ENCODE measurements around the gene GABRR2. TPM values are rescaled to one million over a fixed set of nuclear protein-coding genes. Genes with fewer than 3 reads are reported as not detected.

GABRR2 gene
- total RNA-seq, 1 donor from 2014 or later, result 1.8 TPM

DNA sequence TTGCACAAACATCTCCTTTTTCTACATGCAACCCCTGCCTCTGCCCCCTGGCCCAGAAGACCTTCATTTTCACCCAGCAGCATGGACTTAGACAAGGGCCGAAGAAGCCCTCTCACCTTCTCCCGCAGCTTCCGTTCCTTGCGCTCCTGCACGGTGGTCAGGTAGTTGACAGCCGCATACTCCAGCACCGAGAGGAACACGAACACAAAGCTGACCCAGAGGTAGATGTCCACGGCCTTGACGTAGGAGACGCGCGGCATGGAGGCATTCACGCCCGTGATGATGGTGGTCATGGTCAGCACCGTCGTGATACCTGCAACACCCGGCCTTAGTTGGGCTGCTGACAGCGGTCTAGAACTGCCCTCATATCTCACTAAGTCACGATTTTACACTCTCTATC, 50.8 kb downstream of the GABRR2 start:
- POLR2A ChIA-PET, result no interaction called here
- Mint-ChIP-seq H3K27me3 (no peaks in the 10 kb centered on the region), H3K36me3 (ENCODE audit: low read depth) (no peaks in the 10 kb centered on the region), H3K27ac (no peak overlapping the region), H3K9me3 (no peaks in the 10 kb centered on the region), H3K4me1 (peaks cover 14% of the 10 kb centered on the region), H3K4me3 (no peak overlapping the region)
- CTCF ChIA-PET, result no interaction called here
- ATAC-seq (ENCODE audit: low read depth), result no peak
- intact Hi-C loops (cut with micrococcal nuclease), result no loop called here
- no peak for DNase-seq
- TF ChIP-seq, protein P1, sequence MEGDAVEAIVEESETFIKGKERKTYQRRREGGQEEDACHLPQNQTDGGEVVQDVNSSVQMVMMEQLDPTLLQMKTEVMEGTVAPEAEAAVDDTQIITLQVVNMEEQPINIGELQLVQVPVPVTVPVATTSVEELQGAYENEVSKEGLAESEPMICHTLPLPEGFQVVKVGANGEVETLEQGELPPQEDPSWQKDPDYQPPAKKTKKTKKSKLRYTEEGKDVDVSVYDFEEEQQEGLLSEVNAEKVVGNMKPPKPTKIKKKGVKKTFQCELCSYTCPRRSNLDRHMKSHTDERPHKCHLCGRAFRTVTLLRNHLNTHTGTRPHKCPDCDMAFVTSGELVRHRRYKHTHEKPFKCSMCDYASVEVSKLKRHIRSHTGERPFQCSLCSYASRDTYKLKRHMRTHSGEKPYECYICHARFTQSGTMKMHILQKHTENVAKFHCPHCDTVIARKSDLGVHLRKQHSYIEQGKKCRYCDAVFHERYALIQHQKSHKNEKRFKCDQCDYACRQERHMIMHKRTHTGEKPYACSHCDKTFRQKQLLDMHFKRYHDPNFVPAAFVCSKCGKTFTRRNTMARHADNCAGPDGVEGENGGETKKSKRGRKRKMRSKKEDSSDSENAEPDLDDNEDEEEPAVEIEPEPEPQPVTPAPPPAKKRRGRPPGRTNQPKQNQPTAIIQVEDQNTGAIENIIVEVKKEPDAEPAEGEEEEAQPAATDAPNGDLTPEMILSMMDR (IDR thresholded peaks at IDR 0.05), result no peak

DNA sequence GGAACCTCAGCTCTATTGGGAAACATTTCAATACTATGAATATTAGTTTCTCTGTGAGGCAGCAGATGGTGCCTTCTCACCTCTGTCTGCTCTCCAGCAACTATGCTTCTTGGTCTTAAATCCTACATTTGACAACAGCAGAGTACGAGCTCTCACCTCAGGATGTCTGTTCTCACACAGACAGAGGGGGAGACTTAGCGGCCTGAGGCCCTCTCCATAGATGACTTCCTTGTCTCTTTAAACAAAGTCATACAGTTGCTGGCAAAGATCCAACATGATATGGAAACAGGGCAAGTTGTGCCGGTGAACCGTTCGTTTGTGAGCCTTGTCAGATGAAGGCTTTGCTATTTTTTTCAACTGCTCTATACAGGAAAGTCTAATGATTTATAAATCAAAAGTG, 54.3 kb downstream of the GABRR2 start:
- no peaks in the 10 kb centered on the region for H3K36me3 Mint-ChIP-seq (ENCODE audit: low read depth)

GRCh38 chr6:89260310-89260709, 54.8 kb downstream of the GABRR2 start:
- Mint-ChIP-seq H3K9me3 (no peaks in the 10 kb centered on the region), H3K4me3 (no peak overlapping the region), H3K27me3 (no peaks in the 10 kb centered on the region), H3K4me1 (peaks cover 20% of the 10 kb centered on the region), H3K27ac (no peak overlapping the region), H3K36me3 (ENCODE audit: low read depth) (no peaks in the 10 kb centered on the region)
- TF ChIP-seq, protein P1 (IDR thresholded peaks at IDR 0.05), result no peak
- ATAC-seq (ENCODE audit: low read depth), result no peak
- POLR2A ChIA-PET, result interaction anchor here (0.7 kb wide), 1 partner anchor 882 kb away, joined by 6 read pairs; no protein-coding TSS in a partner anchor
- CTCF ChIA-PET, result interaction anchor here (1.2 kb wide), 1 partner anchor 11 kb away, joined by 3 read pairs; no protein-coding TSS in a partner anchor
- intact Hi-C loops (cut with micrococcal nuclease), result no loop called here
- DNase-seq, result no peak

More for the DNA sequence above, 54.3 kb downstream of the GABRR2 start:
- Mint-ChIP-seq H3K4me1 (peaks cover 20% of the 10 kb centered on the region), H3K27me3 (no peaks in the 10 kb centered on the region), H3K27ac (no peak overlapping the region), H3K4me3 (no peak overlapping the region), H3K9me3 (no peaks in the 10 kb centered on the region)
- ATAC-seq (ENCODE audit: low read depth), result no peak
- no peak for DNase-seq
- intact Hi-C loops (cut with micrococcal nuclease), result no loop called here
- TF ChIP-seq, protein P1 (IDR thresholded peaks at IDR 0.05), result no peak
- CTCF ChIA-PET, result interaction anchor here (1.2 kb wide), 1 partner anchor 10 kb away, joined by 3 read pairs; no protein-coding TSS in a partner anchor
- POLR2A ChIA-PET, result no interaction called here

- intact Hi-C loops (cut with micrococcal nuclease), result no loop called here
- no peak overlapping the region for H3K27ac Mint-ChIP-seq
- ATAC-seq (ENCODE audit: low read depth) (no peak), DNase-seq (no peak)
- ChIA-PET CTCF (no interaction called here), POLR2A (no interaction called here)
- no peak overlapping the region for H3K4me3 Mint-ChIP-seq
- H3K4me1 Mint-ChIP-seq, result peaks cover 20% of the 10 kb centered on the region
- no peaks in the 10 kb centered on the region for H3K27me3 Mint-ChIP-seq
- H3K36me3 Mint-ChIP-seq (ENCODE audit: low read depth), result no peaks in the 10 kb centered on the region
- H3K9me3 Mint-ChIP-seq, result no peaks in the 10 kb centered on the region
- TF ChIP-seq, protein P1 (IDR thresholded peaks at IDR 0.05), result no peak
Observed at GRCh38 chr6:89258912-89259311, 56.2 kb downstream of the GABRR2 start.

GRCh38 chr6:89257781-89258180, 57.3 kb downstream of the GABRR2 start:
- TF ChIP-seq, protein P1 (IDR thresholded peaks at IDR 0.05), result no peak
- CTCF ChIA-PET, result no interaction called here
- Mint-ChIP-seq H3K9me3 (no peaks in the 10 kb centered on the region), H3K4me1 (peaks cover 20% of the 10 kb centered on the region), H3K4me3 (no peak overlapping the region), H3K27ac (no peak overlapping the region), H3K27me3 (no peaks in the 10 kb centered on the region), H3K36me3 (ENCODE audit: low read depth) (no peaks in the 10 kb centered on the region)
- ATAC-seq (ENCODE audit: low read depth) (no peak), DNase-seq (no peak)
- POLR2A ChIA-PET, result no interaction called here
- intact Hi-C loops (cut with micrococcal nuclease), result no loop called here
